Measurements from ENCODE around the gene CARS2. TPM values are rescaled to one million over a fixed set of nuclear protein-coding genes. Genes with fewer than 3 reads are reported as not detected.

The CARS2 gene
- total and polyA plus RNA-seq, 4 donors, result 61.9 to 102 (median 75.0) TPM

- TF ChIP-seq, protein P1, sequence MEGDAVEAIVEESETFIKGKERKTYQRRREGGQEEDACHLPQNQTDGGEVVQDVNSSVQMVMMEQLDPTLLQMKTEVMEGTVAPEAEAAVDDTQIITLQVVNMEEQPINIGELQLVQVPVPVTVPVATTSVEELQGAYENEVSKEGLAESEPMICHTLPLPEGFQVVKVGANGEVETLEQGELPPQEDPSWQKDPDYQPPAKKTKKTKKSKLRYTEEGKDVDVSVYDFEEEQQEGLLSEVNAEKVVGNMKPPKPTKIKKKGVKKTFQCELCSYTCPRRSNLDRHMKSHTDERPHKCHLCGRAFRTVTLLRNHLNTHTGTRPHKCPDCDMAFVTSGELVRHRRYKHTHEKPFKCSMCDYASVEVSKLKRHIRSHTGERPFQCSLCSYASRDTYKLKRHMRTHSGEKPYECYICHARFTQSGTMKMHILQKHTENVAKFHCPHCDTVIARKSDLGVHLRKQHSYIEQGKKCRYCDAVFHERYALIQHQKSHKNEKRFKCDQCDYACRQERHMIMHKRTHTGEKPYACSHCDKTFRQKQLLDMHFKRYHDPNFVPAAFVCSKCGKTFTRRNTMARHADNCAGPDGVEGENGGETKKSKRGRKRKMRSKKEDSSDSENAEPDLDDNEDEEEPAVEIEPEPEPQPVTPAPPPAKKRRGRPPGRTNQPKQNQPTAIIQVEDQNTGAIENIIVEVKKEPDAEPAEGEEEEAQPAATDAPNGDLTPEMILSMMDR (IDR thresholded peaks at IDR 0.05; ENCODE audit: control extremely low read depth, extremely low read depth), result no peak
- WGBS, 2 donors, result 94 to 97% methylated on average over 8 of the region's 8 CpGs
- no peak overlapping the region for H3K9ac ChIP-seq (ENCODE audit: insufficient read depth in 1 of 2, low read length in 2 of 2)
- H3K27ac ChIP-seq (ENCODE audit: low read depth in 1 of 2, low read length in 1 of 2), result no peak overlapping the region
- H3K36me3 ChIP-seq (ENCODE audit: control insufficient read depth in 4 of 4, insufficient read depth in 4 of 4, low read length in 4 of 4), result peaks cover 11 to 26% (median 16%) of the 10 kb centered on the region in 4 donors
- ATAC-seq (ENCODE audit: insufficient read depth, low FRiP score) (no peak), DNase-seq (no peak)
- no peaks in the 10 kb centered on the region for H3K4me1 ChIP-seq (ENCODE audit: control insufficient read depth in 5 of 5, insufficient read depth in 5 of 5, low read length in 5 of 5)
- no peaks in the 10 kb centered on the region for H3K9me3 ChIP-seq (ENCODE audit: control insufficient read depth in 4 of 4, insufficient read depth in 3 of 4, low read length in 3 of 4)
- no peak overlapping the region for H3K4me3 ChIP-seq
- H3K27me3 ChIP-seq (ENCODE audit: control insufficient read depth in 3 of 3, insufficient read depth in 3 of 3, low read length in 2 of 3), result no peaks in the 10 kb centered on the region
Observed at GRCh38 chr13:110690516-110690915, 15.4 kb downstream of the CARS2 start.

DNA sequence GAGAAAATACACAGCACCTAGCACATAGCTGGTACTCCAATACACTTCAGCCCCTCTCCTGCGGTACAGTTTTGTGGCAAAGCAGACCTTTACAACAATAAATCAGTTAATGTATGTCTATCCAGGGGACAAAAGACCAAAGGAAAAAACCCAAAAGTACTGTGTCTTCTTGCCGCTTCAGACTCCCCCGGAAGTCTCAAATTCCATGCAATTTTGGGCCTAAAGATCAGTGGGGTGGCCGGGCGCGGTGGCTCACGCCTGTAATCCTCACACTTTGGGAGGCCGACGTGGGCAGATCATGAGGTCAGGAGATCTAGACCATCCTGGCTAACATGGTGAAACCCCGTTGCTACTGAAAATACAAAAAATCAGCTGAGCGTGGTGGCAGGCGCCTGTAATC, 16.2 kb downstream of the CARS2 start:
- Histone ChIP-seq H3K27ac (ENCODE audit: low read depth in 1 of 2, low read length in 1 of 2) (no peak overlapping the region), H3K4me3 (no peak overlapping the region), H3K36me3 (ENCODE audit: control insufficient read depth in 4 of 4, insufficient read depth in 4 of 4, low read length in 4 of 4) (peaks cover 9 to 26% (median 16%) of the 10 kb centered on the region in 4 donors), H3K4me1 (ENCODE audit: control insufficient read depth in 5 of 5, insufficient read depth in 5 of 5, low read length in 5 of 5) (peaks cover 0 to under 1% (median 0%) of the 10 kb centered on the region in 5 donors), H3K27me3 (ENCODE audit: control insufficient read depth in 3 of 3, insufficient read depth in 3 of 3, low read length in 2 of 3) (no peaks in the 10 kb centered on the region), H3K9ac (ENCODE audit: insufficient read depth in 1 of 2, low read length in 2 of 2) (no peak overlapping the region), H3K9me3 (ENCODE audit: control insufficient read depth in 4 of 4, insufficient read depth in 3 of 4, low read length in 3 of 4) (no peaks in the 10 kb centered on the region)
- WGBS, 2 donors, result 92 to 94% methylated on average over 12 of the region's 12 CpGs
- DNase-seq (no peak), ATAC-seq (ENCODE audit: insufficient read depth, low FRiP score) (no peak)
- TF ChIP-seq, protein P1 (IDR thresholded peaks at IDR 0.05; ENCODE audit: control extremely low read depth, extremely low read depth), result no peak

- no peak overlapping the region for H3K9ac ChIP-seq (ENCODE audit: insufficient read depth in 1 of 2, low read length in 2 of 2)
- no peak overlapping the region for H3K27ac ChIP-seq (ENCODE audit: low read depth in 1 of 2, low read length in 1 of 2)
- WGBS, 2 donors, result 90 to 91% methylated on average over 9 of the region's 9 CpGs
- H3K27me3 ChIP-seq (ENCODE audit: control insufficient read depth in 3 of 3, insufficient read depth in 3 of 3, low read length in 2 of 3), result no peaks in the 10 kb centered on the region
- H3K4me1 ChIP-seq (ENCODE audit: control insufficient read depth in 5 of 5, insufficient read depth in 5 of 5, low read length in 5 of 5), result peaks cover 0 to 7% (median 0%) of the 10 kb centered on the region in 5 donors
- H3K4me3 ChIP-seq, result no peak overlapping the region
- TF ChIP-seq, protein P1 (IDR thresholded peaks at IDR 0.05; ENCODE audit: control extremely low read depth, extremely low read depth), result no peak
- ATAC-seq (ENCODE audit: insufficient read depth, low FRiP score) (no peak), DNase-seq (no peak)
- no peaks in the 10 kb centered on the region for H3K9me3 ChIP-seq (ENCODE audit: control insufficient read depth in 4 of 4, insufficient read depth in 3 of 4, low read length in 3 of 4)
- H3K36me3 ChIP-seq (ENCODE audit: control insufficient read depth in 4 of 4, insufficient read depth in 4 of 4, low read length in 4 of 4), result peaks cover 9 to 28% (median 17%) of the 10 kb centered on the region in 4 donors
Observed at GRCh38 chr13:110689041-110689440, 16.9 kb downstream of the CARS2 start.

DNA sequence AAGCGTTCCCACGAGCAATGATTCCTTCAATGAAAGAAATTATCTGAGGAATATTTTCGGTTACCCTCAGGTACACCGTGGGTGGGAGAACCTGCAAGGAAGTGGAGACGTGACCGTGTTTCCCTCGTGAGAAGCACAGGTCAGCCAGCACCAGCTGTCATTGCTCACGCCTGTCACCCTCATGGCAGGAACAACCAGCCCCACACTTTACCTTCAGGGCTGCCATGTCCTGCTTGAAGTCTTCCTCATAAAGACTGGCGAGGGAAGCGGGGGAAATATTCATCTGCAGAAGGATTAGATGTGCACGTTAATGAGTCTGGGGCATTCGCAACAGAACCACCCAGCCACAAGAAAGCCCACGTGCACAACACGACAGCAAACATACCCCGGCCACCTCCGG, 18.2 kb downstream of the CARS2 start:
- Histone ChIP-seq H3K27ac (ENCODE audit: low read depth in 1 of 2, low read length in 1 of 2) (no peak overlapping the region), H3K9me3 (ENCODE audit: control insufficient read depth in 4 of 4, insufficient read depth in 3 of 4, low read length in 3 of 4) (no peaks in the 10 kb centered on the region), H3K9ac (ENCODE audit: insufficient read depth in 1 of 2, low read length in 2 of 2) (no peak overlapping the region), H3K4me3 (no peak overlapping the region), H3K27me3 (ENCODE audit: control insufficient read depth in 3 of 3, insufficient read depth in 3 of 3, low read length in 2 of 3) (no peaks in the 10 kb centered on the region), H3K36me3 (ENCODE audit: control insufficient read depth in 4 of 4, insufficient read depth in 4 of 4, low read length in 4 of 4) (peaks cover 10 to 29% (median 19%) of the 10 kb centered on the region in 4 donors), H3K4me1 (ENCODE audit: control insufficient read depth in 5 of 5, insufficient read depth in 5 of 5, low read length in 5 of 5) (peaks cover 0 to 8% (median 0%) of the 10 kb centered on the region in 5 donors)
- WGBS, 2 donors, result 95 to 97% methylated on average over 16 of the region's 16 CpGs
- DNase-seq, result no peak
- TF ChIP-seq, protein P1 (IDR thresholded peaks at IDR 0.05; ENCODE audit: control extremely low read depth, extremely low read depth), result no peak
- ATAC-seq (ENCODE audit: insufficient read depth, low FRiP score), result no peak

Data from lung (tissue), 12 donors.